22Rv1 (cell line): ENCODE results near the gene MANF.

ENCODE experiments used
- CTCF ChIP-seq: fragments of 450-650 bp; IDR thresholded peaks from 2 replicates; pipeline ENCODE4 v1.5.1; 2017; ENCODE audit warnings: mild to moderate bottlenecking
- ZFX ChIP-seq: fragments of 450-650 bp; IDR thresholded peaks from 2 replicates; pipeline ENCODE4 v1.6.1; 2017; ENCODE audit warnings: antibody characterized with exemption, borderline replicate concordance

GRCh38 chr3:51362476-51362875, 22.6 kb upstream of the MANF start:
- TF ChIP-seq CTCF = no peak
- TF ChIP-seq ZFX = no peak
